Fibroblast of mammary gland (primary cell): Measurements from ENCODE around the gene DNASE2.

ENCODE experiments used
- DNase-seq: peaks from one replicate; pipeline ENCODE4 v3.0.0-alpha.2; 2010; ENCODE audit warnings: low read depth
- H3K4me3 ChIP-seq: 2 replicates; pipeline ENCODE4 v1.5.1; 2011; ENCODE audit warnings: low read depth, mild to moderate bottlenecking, low read length, moderate library complexity; ENCODE audit not compliant: control insufficient read depth
- CTCF ChIP-seq: conservative IDR thresholded peaks from 2 replicates; pipeline ENCODE4 v1.5.1; 2011; ENCODE audit warnings: low read depth, low read length, inconsistent platforms; ENCODE audit not compliant: control insufficient read depth, insufficient read depth

Gene DNASE2

DNA sequence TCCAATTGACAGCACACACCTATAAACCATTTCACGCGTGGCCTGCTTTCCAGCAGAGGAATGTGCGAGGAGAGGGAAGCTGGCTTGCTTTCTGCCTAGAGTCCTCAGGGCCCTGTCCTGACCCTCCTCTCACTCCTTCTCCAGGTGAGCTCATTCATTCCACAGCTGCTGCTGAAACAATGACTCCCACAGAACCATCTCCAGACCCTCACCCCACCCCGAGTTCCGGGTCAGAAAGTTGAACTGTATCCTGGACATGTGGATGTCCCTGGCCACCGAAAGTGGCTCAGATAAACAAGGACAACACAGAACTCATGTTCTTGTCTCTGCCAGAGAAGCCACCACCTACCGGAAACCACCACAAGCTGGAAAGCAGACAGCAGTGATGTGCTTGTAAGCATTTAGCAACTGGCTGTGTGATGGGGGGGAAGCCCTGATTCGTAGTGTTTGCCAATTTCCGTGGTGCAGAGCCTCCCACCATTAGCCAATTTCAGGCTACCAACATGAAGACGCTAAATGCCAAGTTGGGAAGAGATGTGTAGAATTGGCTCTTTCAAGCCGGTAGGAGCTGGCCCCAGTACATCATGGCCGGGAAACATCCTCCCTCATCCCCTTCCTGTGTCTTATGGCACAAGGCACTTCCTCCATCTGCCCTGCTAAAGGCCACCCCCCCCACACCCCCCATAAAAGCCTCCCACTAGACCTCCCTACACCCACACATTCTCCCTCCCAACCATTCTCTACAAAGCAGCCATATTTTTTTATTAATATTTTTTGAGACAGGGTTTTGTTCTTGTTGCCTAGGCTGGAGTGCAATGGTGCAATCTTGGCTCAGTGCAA lies 32.8 kb upstream of the DNASE2 start:
- peak; percentile 48 for DNase-seq
- TF ChIP-seq CTCF: no peak
- H3K4me3 ChIP-seq: no peak overlapping the region

DNA sequence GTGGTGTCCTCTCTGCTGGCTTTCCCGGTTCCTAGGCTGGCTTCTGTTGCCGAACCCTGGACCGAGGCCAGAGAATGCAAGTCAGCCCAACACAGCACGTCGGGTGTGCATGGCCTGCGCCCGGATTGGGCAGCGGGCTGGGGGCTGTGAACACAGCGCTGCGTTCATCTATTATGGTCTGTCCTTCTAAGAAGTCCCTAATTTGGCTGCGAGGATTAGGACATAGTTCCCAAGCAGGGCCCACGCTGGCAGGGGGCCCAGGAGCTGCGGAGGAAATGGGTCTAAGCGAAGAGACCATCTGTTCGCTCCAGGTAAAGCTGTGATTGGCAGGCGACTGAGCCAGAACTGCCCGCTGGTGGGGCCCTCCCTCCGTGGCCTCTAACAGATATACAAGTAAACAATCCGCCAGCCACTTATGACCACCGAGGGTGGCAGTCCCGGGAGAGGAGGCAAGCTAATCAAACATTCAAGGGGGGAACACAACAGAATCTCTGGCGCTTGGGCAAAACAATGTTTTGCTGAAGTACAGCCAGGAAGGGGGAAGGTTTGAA lies 31.8 kb upstream of the DNASE2 start:
- peak; percentile 67 for DNase-seq
- no peak overlapping the region for H3K4me3 ChIP-seq
- no peak for TF ChIP-seq CTCF

DNA sequence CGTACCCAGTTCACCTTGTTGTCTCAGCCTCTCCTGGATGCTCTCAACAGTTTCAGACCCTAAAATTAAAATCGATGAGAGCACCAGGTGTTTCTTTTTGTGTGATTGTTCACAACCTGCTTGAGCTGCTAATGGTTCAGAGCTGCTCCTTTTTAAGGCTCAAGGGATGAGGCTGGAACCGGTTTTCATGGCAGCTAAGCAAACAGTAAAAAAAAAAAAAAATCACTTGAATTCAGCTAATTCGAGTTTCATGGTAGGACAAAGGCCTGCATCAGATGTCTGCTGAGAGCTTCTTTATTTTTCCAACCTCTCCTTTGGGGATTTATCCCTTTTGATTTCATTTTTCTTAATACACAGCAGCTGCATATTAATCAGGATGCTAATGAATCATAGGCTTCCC lies 31.3 kb upstream of the DNASE2 start:
- TF ChIP-seq CTCF: no peak
- no peak overlapping the region for H3K4me3 ChIP-seq
- DNase-seq: no peak

GRCh38 chr19:12907166-12907565 lies 25.9 kb upstream of the DNASE2 start:
- no peak overlapping the region for H3K4me3 ChIP-seq
- TF ChIP-seq CTCF: no peak
- no peak for DNase-seq

- TF ChIP-seq CTCF: no peak
- no peak for DNase-seq
- no peak overlapping the region for H3K4me3 ChIP-seq
These were observed 18.8 kb upstream of the DNASE2 start for GRCh38 chr19:12899891-12900518.

- TF ChIP-seq CTCF: no peak
- no peak for DNase-seq
- no peak overlapping the region for H3K4me3 ChIP-seq
These were observed 15.2 kb upstream of the DNASE2 start for GRCh38 chr19:12896460-12896859.
